ENCODE results near the gene ZNF264. TPM values are rescaled to one million over a fixed set of nuclear protein-coding genes. Genes with fewer than 3 reads are reported as not detected.

The ZNF264 gene
- total RNA-seq, 3 donors from 2014 or later = 29.2 to 66.2 (median 47.4) TPM

- Histone ChIP-seq H3K27ac (no peak overlapping the region), H3K9me3 (peaks cover 45 to 52% of the 10 kb centered on the region in 2 donors), H3K4me3 (no peak overlapping the region), H3K36me3 (peaks cover 27% of the 10 kb centered on the region), H3K27me3 (no peaks in the 10 kb centered on the region), H3K4me1 (no peaks in the 10 kb centered on the region)
- TF ChIP-seq POLR2AphosphoS5 (IDR thresholded peaks at IDR 0.05) (no peak), POLR2A (IDR thresholded peaks at IDR 0.05) (no peak)
- TF ChIP-seq, protein P1, sequence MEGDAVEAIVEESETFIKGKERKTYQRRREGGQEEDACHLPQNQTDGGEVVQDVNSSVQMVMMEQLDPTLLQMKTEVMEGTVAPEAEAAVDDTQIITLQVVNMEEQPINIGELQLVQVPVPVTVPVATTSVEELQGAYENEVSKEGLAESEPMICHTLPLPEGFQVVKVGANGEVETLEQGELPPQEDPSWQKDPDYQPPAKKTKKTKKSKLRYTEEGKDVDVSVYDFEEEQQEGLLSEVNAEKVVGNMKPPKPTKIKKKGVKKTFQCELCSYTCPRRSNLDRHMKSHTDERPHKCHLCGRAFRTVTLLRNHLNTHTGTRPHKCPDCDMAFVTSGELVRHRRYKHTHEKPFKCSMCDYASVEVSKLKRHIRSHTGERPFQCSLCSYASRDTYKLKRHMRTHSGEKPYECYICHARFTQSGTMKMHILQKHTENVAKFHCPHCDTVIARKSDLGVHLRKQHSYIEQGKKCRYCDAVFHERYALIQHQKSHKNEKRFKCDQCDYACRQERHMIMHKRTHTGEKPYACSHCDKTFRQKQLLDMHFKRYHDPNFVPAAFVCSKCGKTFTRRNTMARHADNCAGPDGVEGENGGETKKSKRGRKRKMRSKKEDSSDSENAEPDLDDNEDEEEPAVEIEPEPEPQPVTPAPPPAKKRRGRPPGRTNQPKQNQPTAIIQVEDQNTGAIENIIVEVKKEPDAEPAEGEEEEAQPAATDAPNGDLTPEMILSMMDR (IDR thresholded peaks at IDR 0.05) = no peak
- DNase-seq (ENCODE audit: low spot score in 2 of 2) = no peak
- intact Hi-C loops (cut with DNase I; ENCODE audit: low total_unique reads) = no loop called here
Measured at GRCh38 chr19:57210381-57210780, 19.1 kb downstream of the ZNF264 start.

DNA sequence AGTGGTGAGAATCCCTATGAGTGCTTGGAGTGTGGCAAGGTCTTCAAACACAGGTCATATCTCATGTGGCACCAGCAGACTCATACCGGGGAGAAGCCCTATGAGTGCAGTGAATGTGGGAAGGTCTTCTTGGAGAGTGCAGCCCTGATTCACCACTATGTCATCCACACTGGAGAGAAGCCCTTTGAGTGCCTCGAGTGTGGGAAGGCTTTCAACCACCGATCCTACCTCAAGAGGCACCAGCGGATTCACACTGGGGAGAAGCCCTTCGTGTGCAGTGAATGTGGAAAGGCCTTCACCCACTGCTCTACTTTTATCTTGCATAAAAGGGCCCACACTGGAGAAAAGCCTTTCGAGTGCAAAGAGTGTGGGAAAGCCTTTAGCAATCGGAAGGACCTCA, 20.8 kb downstream of the ZNF264 start:
- intact Hi-C loops (cut with DNase I; ENCODE audit: low total_unique reads) = no loop called here
- peaks cover 38 to 43% of the 10 kb centered on the region in 2 donors for H3K9me3 ChIP-seq
- no peak overlapping the region for H3K27ac ChIP-seq
- H3K27me3 ChIP-seq = no peaks in the 10 kb centered on the region
- H3K4me1 ChIP-seq = no peaks in the 10 kb centered on the region
- TF ChIP-seq POLR2AphosphoS5 (IDR thresholded peaks at IDR 0.05) = no peak
- TF ChIP-seq, protein P1 (IDR thresholded peaks at IDR 0.05) = no peak
- TF ChIP-seq POLR2A (IDR thresholded peaks at IDR 0.05) = no peak
- peak overlapping the region in 1 of 3 donors; percentile 19 for H3K4me3 ChIP-seq
- DNase-seq (ENCODE audit: low spot score in 2 of 2) = no peak
- H3K36me3 ChIP-seq = peaks cover 27% of the 10 kb centered on the region

GRCh38 chr19:57227502-57227901, 36.2 kb downstream of the ZNF264 start:
- intact Hi-C loops (cut with DNase I; ENCODE audit: low total_unique reads) = no loop called here
- no peak overlapping the region for H3K27ac ChIP-seq
- peaks cover 0 to 13% of the 10 kb centered on the region in 2 donors for H3K9me3 ChIP-seq
- H3K36me3 ChIP-seq = no peaks in the 10 kb centered on the region
- no peak overlapping the region for H3K4me3 ChIP-seq
- DNase-seq (ENCODE audit: low spot score in 2 of 2) = no peak
- H3K27me3 ChIP-seq = no peaks in the 10 kb centered on the region
- TF ChIP-seq POLR2A (IDR thresholded peaks at IDR 0.05) (no peak), POLR2AphosphoS5 (IDR thresholded peaks at IDR 0.05) (no peak)
- TF ChIP-seq, protein P1 (IDR thresholded peaks at IDR 0.05) = no peak
- no peaks in the 10 kb centered on the region for H3K4me1 ChIP-seq

DNA sequence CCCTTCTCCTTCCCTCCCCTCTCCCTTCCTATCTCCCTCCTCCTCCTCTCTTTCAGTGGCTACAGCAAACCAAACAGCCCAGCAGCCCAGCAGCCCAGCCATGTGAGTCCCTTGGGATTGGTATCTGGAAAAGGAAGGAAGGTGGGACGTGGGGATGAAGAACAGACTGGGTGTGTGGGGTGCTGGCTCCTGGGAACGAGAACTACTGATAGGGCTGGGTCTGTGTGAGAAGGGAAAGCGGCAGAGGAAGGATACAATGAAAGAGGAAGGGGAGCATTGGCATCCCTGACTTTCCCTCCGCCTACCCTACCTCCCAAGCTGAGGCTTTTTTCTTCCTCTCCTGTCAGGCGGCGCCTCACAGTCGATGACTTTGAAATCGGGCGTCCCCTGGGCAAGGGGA, 40.4 kb downstream of the ZNF264 start:
- Histone ChIP-seq H3K4me1 (no peaks in the 10 kb centered on the region), H3K27ac (no peak overlapping the region), H3K9me3 (peaks cover 0 to 5% of the 10 kb centered on the region in 2 donors), H3K36me3 (no peaks in the 10 kb centered on the region), H3K4me3 (no peak overlapping the region), H3K27me3 (no peaks in the 10 kb centered on the region)
- TF ChIP-seq, protein P1 (IDR thresholded peaks at IDR 0.05) = no peak
- TF ChIP-seq POLR2A (IDR thresholded peaks at IDR 0.05) (no peak), POLR2AphosphoS5 (IDR thresholded peaks at IDR 0.05) (no peak)
- no peak for DNase-seq (ENCODE audit: low spot score in 2 of 2)
- intact Hi-C loops (cut with DNase I; ENCODE audit: low total_unique reads) = loop anchor here (5.0 kb wide), 1 partner anchor 734 kb away; no protein-coding TSS in a partner anchor

DNA sequence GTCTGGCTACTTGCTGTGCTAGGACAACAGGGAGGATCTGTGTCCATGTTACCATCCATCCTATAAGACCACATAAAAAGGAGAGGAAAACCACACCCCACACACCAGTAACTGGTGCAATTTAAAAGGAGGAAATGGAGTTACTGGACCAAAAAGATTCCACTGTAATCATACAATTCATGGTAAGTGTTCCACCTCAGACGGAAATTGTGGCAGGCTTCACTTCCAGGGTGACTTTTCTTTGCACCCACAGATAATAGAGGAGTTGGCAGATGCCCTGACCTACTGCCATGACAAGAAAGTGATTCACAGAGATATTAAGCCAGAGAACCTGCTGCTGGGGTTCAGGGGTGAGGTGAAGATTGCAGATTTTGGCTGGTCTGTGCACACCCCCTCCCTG, 41.9 kb downstream of the ZNF264 start:
- no peak overlapping the region for H3K27ac ChIP-seq
- no peaks in the 10 kb centered on the region for H3K4me1 ChIP-seq
- no peaks in the 10 kb centered on the region for H3K36me3 ChIP-seq
- no peak overlapping the region for H3K4me3 ChIP-seq
- no peak for DNase-seq (ENCODE audit: low spot score in 2 of 2)
- intact Hi-C loops (cut with DNase I; ENCODE audit: low total_unique reads) = loop anchor here (5.0 kb wide), 1 partner anchor 736 kb away; no protein-coding TSS in a partner anchor
- H3K27me3 ChIP-seq = no peaks in the 10 kb centered on the region
- peaks cover 0 to 1% of the 10 kb centered on the region in 2 donors for H3K9me3 ChIP-seq
- TF ChIP-seq, protein P1 (IDR thresholded peaks at IDR 0.05) = no peak
- no peak for TF ChIP-seq POLR2A (IDR thresholded peaks at IDR 0.05)
- no peak for TF ChIP-seq POLR2AphosphoS5 (IDR thresholded peaks at IDR 0.05)
